GM23248 (cell line): ENCODE data around the gene CLCNKA.

Experiments used
- EZH2 ChIP-seq: fragments of 200-600 bp; sonication (generic); IDR thresholded peaks from 2 replicates; pipeline ENCODE4 v1.6.1; 2018; ENCODE audit warnings: antibody characterized with exemption, mild to moderate bottlenecking; ENCODE audit not compliant: insufficient read depth, poor library complexity, severe bottlenecking
- EZH2phosphoT487 ChIP-seq: fragments of 200-600 bp; sonication (generic); IDR thresholded peaks from 2 replicates; pipeline ENCODE4 v1.6.1; 2018; ENCODE audit warnings: antibody characterized with exemption, moderate library complexity, mild to moderate bottlenecking, low read depth; ENCODE audit not compliant: insufficient read depth

DNA sequence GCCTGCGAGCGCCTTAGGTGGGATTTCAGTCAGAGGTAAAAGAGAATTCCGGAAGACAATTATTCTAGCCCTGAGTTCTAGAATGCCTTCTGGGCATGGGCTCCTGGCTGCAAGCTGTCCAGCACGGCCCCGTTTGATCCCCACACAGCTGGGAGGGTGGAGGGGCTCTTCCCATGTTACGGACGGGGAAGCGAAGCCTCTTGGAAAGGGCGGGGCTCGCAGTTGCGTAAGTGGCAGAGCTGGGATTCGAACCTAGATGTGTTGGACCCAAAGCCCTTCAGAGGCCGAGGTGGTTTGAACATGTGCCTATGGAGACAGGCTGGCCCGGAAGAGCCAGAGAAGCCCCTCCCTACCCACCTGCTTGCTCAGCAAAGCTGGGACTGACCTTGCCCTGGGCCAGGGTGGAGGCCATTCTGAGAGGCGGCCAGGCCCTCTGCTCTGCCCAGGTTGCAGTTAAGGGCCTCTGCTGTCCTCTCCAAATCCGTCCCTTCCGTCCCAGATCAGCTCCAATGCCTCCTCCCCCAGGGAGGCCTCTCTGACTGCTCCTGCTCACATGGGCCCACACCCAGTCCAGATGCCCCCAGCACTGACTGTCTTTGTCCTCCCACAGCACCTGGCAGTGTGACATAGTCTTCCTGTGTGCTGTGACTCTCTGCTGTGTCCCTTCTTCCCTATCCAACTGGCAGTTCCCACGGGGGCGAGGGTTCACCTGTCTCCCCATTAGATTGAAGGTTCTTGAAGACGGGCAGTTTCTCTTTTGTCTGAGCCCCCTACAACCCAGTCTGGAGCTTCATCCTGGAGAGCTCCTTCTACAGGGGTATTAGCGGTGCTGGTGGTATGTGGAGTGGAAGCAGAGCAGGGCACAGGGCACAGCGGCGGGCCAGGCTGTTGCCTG is 2.8 kb upstream of the CLCNKA start:
- TF ChIP-seq EZH2 (no peak), EZH2phosphoT487 (no peak)
